HEK293 (cell line): Measurements from ENCODE around the gene ADAMTS9.

Experiments
- CTCF ChIA-PET: fragments of 350-600 bp; formaldehyde crosslinking; extraction: SDS; loops from one replicate; lab custom pipeline; 2021; ENCODE audit warnings: antibody characterized with exemption; lab: Yijun Ruan, JAX
- POLR2A ChIA-PET: fragments of 300-600 bp; formaldehyde crosslinking; extraction: SDS; loops from one replicate; lab custom pipeline; 2020; ENCODE audit warnings: antibody characterized with exemption, inconsistent platforms; lab: Yijun Ruan, JAX
- H3K27ac ChIP-seq: fragments of 200-500 bp; sonication (Bioruptor generic); 2 replicates; pipeline ENCODE4 v1.5.1; 2014; ENCODE audit warnings: low read depth, low read length, control low read depth, inconsistent platforms; ENCODE audit errors: extremely low read depth
- H3K36me3 ChIP-seq, 2 experiments: fragments of 200-500 bp in 1 of 2; sonication (Bioruptor generic) in 1 of 2; 1 replicate in 1 of 2; 2 replicates in 1 of 2; pipeline ENCODE4 v1.5.1; 2014 to 2017; ENCODE audit warnings: inconsistent platforms in 2 of 2, low read length in 2 of 2; ENCODE audit not compliant: control insufficient read depth in 2 of 2, insufficient read depth in 1 of 2
- H3K4me1 ChIP-seq: fragments of 200-500 bp; sonication (Bioruptor generic); 2 replicates; pipeline ENCODE4 v1.5.1; 2014; ENCODE audit warnings: mild to moderate bottlenecking, low read length, inconsistent platforms; ENCODE audit not compliant: control insufficient read depth, insufficient read depth
- H3K4me3 ChIP-seq: 2 replicates; pipeline ENCODE4 v1.5.1; 2011; ENCODE audit warnings: low read depth, mild to moderate bottlenecking, control low read depth, low read length, moderate library complexity
- H3K9me3 ChIP-seq: fragments of 200-500 bp; sonication (Bioruptor generic); 2 replicates; pipeline ENCODE4 v1.5.1; 2014; ENCODE audit warnings: low read depth, low read length, inconsistent platforms; ENCODE audit not compliant: control insufficient read depth, insufficient read depth
- GLIS2 ChIP-seq: fragments of 450-650 bp; formaldehyde crosslinking; IDR thresholded peaks from 2 replicates; pipeline ENCODE4 v1.5.1; 2016; ENCODE audit warnings: missing biosample characterization, missing genetic modification characterization
- HOXA7 ChIP-seq: sonication (generic); formaldehyde crosslinking; IDR thresholded peaks from 2 replicates; pipeline ENCODE4 v1.8.1; 2022; ENCODE audit warnings: missing genetic modification reagents, borderline replicate concordance
- HOXD13 ChIP-seq: sonication (generic); formaldehyde crosslinking; IDR thresholded peaks from 2 replicates; pipeline ENCODE4 v1.8.0; 2022; ENCODE audit warnings: missing genetic modification reagents, borderline replicate concordance
- MYNN ChIP-seq: fragments of 450-650 bp; formaldehyde crosslinking; IDR thresholded peaks from 2 replicates; pipeline ENCODE4 v1.5.1; 2016; ENCODE audit warnings: missing biosample characterization, missing genetic modification characterization, borderline replicate concordance
- ZIC2 ChIP-seq: fragments of 450-650 bp; formaldehyde crosslinking; IDR thresholded peaks from 2 replicates; pipeline ENCODE4 v1.5.1; 2016; ENCODE audit warnings: missing biosample characterization, missing genetic modification characterization
- ZNF114 ChIP-seq: fragments of 450-650 bp; formaldehyde crosslinking; IDR thresholded peaks from 2 replicates; pipeline ENCODE4 v1.5.0; 2017; ENCODE audit warnings: missing biosample characterization, missing genetic modification characterization
- ZNF138 ChIP-seq: fragments of 450-650 bp; formaldehyde crosslinking; IDR thresholded peaks from 2 replicates; pipeline ENCODE4 v1.5.1; 2016; ENCODE audit warnings: missing biosample characterization, missing genetic modification characterization, borderline replicate concordance
- ZNF214 ChIP-seq: fragments of 450-650 bp; formaldehyde crosslinking; IDR thresholded peaks from 2 replicates; pipeline ENCODE4 v1.5.1; 2017; ENCODE audit warnings: missing biosample characterization, mild to moderate bottlenecking, missing genetic modification characterization, borderline replicate concordance
- ZNF391 ChIP-seq: fragments of 450-650 bp; formaldehyde crosslinking; IDR thresholded peaks from 2 replicates; pipeline ENCODE4 v1.5.1; 2016; ENCODE audit warnings: low read depth, missing biosample characterization, missing genetic modification characterization, borderline replicate concordance
- ZNF404 ChIP-seq: fragments of 450-650 bp; formaldehyde crosslinking; IDR thresholded peaks from 2 replicates; pipeline ENCODE4 v1.5.1; 2017; ENCODE audit warnings: missing biosample characterization, missing genetic modification characterization
- ZNF416 ChIP-seq: fragments of 450-650 bp; formaldehyde crosslinking; IDR thresholded peaks from 2 replicates; pipeline ENCODE4 v1.5.1; 2016; ENCODE audit warnings: missing biosample characterization, missing genetic modification characterization
- ZNF501 ChIP-seq: fragments of 450-650 bp; formaldehyde crosslinking; IDR thresholded peaks from 2 replicates; pipeline ENCODE4 v1.5.1; 2016; ENCODE audit warnings: missing biosample characterization, missing genetic modification characterization
- ZNF529 ChIP-seq: fragments of 450-650 bp; formaldehyde crosslinking; IDR thresholded peaks from 2 replicates; pipeline ENCODE4 v1.5.1; 2017; ENCODE audit warnings: missing genetic modification characterization, missing biosample characterization; ENCODE audit not compliant: insufficient replicate concordance
- ZNF555 ChIP-seq: fragments of 450-650 bp; formaldehyde crosslinking; conservative IDR thresholded peaks from 2 replicates; pipeline ENCODE4 v1.5.1; 2017; ENCODE audit warnings: missing biosample characterization, mild to moderate bottlenecking, missing genetic modification characterization, inconsistent platforms
- ZNF600 ChIP-seq: fragments of 450-650 bp; formaldehyde crosslinking; IDR thresholded peaks from 2 replicates; pipeline ENCODE4 v1.5.1; 2016; ENCODE audit warnings: missing biosample characterization, missing genetic modification characterization
- ZNF701 ChIP-seq: fragments of 450-650 bp; formaldehyde crosslinking; IDR thresholded peaks from 2 replicates; pipeline ENCODE4 v1.5.1; 2016; ENCODE audit warnings: missing biosample characterization, missing genetic modification characterization
- ZNF707 ChIP-seq: fragments of 450-650 bp; formaldehyde crosslinking; IDR thresholded peaks from 2 replicates; pipeline ENCODE4 v1.5.1; 2016; ENCODE audit warnings: missing biosample characterization, missing genetic modification characterization
- TF ChIP-seq, protein P1 (sequence below): fragments of 450-650 bp; formaldehyde crosslinking; IDR thresholded peaks from 2 replicates; pipeline ENCODE4 v1.5.1; 2016; ENCODE audit warnings: missing biosample characterization, missing genetic modification characterization, low read depth
- TF ChIP-seq, protein P2 (sequence below): fragments of 450-650 bp; formaldehyde crosslinking; IDR thresholded peaks from 2 replicates; pipeline ENCODE4 v1.5.1; 2016; ENCODE audit warnings: missing biosample characterization, missing genetic modification characterization

Gene ADAMTS9

DNA sequence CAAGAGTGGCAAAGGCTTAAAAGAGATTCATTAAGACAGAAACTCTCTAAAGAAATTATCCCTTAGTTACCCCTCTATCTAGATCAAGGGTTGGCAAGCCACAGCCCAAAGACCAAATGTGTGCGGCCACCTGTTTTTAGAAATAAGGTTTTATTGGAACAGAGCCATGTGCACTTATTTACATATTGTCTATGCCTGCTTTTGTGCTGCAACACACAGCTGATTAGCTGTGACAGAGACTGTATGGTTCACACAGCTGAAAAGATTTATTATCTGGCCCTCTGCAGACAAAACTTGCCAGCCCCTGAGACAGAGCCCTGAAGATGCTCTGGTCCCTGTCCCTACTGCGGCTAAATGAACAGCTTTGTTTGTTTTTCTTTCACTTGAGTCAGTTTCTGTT is 88.1 kb downstream of the ADAMTS9 start:
- H3K27ac ChIP-seq: no peak overlapping the region
- POLR2A ChIA-PET: interaction anchor here (0.7 kb wide), 1 partner anchor 581 kb away, joined by 6 read pairs; no protein-coding TSS in a partner anchor

DNA sequence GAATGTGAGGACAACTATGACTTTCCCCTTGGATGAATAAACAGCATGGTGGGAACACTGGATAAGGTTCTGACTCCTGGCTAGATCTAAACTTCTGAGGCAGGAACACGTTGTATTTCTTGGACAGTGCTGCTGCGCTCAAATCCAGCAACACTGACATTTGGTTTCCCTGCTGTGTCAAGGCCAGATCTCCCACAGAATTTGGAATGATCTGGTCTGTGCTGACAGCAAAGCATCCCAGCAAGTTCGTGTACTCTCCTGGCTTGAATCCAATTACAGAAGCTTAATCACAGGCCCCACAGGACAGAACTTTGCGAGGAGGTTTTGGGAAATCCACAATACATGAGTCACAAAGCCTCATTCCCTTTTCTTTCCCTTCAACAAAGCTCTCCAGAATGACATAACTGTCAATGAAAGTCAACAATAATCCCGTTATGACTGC is 92.5 kb downstream of the ADAMTS9 start:
- CTCF ChIA-PET: no interaction called here

More for the DNA sequence above, 88.1 kb downstream of the ADAMTS9 start:
- Histone ChIP-seq H3K4me3 (no peak overlapping the region), H3K4me1 (no peaks in the 10 kb centered on the region), H3K36me3 (peaks cover 0 to 3% of the 10 kb centered on the region in 2 experiments; a peak in 1 of 3 replicates), H3K9me3 (no peaks in the 10 kb centered on the region)
- CTCF ChIA-PET: no interaction called here
- TF ChIP-seq HOXA7 (CRISPR knock-in tag) (no peak), GLIS2 (tag by site-specific recombination) (no peak)

DNA sequence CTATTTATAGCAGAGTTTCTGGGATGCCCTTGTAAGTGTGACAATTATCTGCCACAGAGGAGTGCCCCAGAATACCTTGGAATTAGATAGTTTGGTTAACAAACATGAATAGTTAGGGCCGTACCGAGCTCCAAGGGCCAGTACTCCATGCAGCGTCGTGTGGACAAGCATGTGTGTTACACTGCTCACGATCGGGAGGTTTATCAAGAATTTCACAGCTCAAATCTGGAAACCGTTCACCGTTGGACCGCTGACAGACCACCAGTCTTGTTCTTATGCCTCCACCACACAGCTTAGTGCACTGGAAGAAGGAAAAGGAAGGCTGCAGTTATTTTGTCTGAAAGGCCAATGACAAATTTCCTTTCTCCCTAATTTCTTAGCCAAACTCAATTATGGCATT is 93.7 kb downstream of the ADAMTS9 start:
- Histone ChIP-seq H3K9me3 (no peaks in the 10 kb centered on the region), H3K36me3 (no peaks in the 10 kb centered on the region), H3K4me3 (no peak overlapping the region), H3K27ac (no peak overlapping the region)
- POLR2A ChIA-PET: no interaction called here
- TF ChIP-seq ZNF501 (tag by site-specific recombination) (no peak), ZNF404 (tag by site-specific recombination) (no peak), ZNF416 (no peak), ZNF214 (no peak), ZNF114 (tag by site-specific recombination) (no peak), HOXD13 (CRISPR knock-in tag) (no peak), ZNF701 (tag by site-specific recombination) (no peak), ZNF600 (tag by site-specific recombination) (no peak), ZNF707 (tag by site-specific recombination) (no peak), ZNF529 (tag by site-specific recombination) (no peak), MYNN (tag by site-specific recombination) (no peak)
- TF ChIP-seq, all 188 proteins: peak for 0
- CTCF ChIA-PET: interaction anchor here (1.3 to 1.6 kb wide), 2 partner anchors 20 to 60 kb away, joined by 3 to 5 read pairs; no protein-coding TSS in a partner anchor
- H3K4me1 ChIP-seq: no peaks in the 10 kb centered on the region

More for the DNA sequence above, 92.5 kb downstream of the ADAMTS9 start:
- Histone ChIP-seq H3K4me3 (no peak overlapping the region), H3K9me3 (no peaks in the 10 kb centered on the region), H3K27ac (no peak overlapping the region), H3K4me1 (no peaks in the 10 kb centered on the region), H3K36me3 (no peaks in the 10 kb centered on the region)
- 0 out of 2 replicates have a peak, but pooled peaks have one; percentile 11 for TF ChIP-seq ZIC2 (tag by site-specific recombination)
- no peak for TF ChIP-seq ZNF555
- TF ChIP-seq, protein P1, sequence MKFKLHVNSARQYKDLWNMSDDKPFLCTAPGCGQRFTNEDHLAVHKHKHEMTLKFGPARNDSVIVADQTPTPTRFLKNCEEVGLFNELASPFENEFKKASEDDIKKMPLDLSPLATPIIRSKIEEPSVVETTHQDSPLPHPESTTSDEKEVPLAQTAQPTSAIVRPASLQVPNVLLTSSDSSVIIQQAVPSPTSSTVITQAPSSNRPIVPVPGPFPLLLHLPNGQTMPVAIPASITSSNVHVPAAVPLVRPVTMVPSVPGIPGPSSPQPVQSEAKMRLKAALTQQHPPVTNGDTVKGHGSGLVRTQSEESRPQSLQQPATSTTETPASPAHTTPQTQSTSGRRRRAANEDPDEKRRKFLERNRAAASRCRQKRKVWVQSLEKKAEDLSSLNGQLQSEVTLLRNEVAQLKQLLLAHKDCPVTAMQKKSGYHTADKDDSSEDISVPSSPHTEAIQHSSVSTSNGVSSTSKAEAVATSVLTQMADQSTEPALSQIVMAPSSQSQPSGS: no peak
- TF ChIP-seq, protein P2, sequence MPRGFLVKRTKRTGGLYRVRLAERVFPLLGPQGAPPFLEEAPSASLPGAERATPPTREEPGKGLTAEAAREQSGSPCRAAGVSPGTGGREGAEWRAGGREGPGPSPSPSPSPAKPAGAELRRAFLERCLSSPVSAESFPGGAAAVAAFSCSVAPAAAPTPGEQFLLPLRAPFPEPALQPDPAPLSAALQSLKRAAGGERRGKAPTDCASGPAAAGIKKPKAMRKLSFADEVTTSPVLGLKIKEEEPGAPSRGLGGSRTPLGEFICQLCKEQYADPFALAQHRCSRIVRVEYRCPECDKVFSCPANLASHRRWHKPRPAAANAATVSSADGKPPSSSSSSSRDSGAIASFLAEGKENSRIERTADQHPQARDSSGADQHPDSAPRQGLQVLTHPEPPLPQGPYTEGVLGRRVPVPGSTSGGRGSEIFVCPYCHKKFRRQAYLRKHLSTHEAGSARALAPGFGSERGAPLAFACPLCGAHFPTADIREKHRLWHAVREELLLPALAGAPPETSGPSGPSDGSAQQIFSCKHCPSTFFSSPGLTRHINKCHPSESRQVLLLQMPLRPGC (tag by site-specific recombination): no peak
- no peak for TF ChIP-seq ZNF391 (tag by site-specific recombination)
- TF ChIP-seq ZNF138 (tag by site-specific recombination): no peak
- POLR2A ChIA-PET: no interaction called here
